OCI-LY3 (cell line): ENCODE data around the gene PLD4.

Experiments used
- H2AFZ ChIP-seq: fragments of 200-600, 300-600 bp; shearing (Covaris generic); 2 replicates; pipeline ENCODE4 v1.6.0; 2014; ENCODE audit warnings: antibody characterized with exemption, low read depth, low read length
- H3K27ac ChIP-seq: fragments of 200-600, 300-600 bp; sonication (generic); 2 replicates; pipeline ENCODE4 v1.5.1; 2014; ENCODE audit warnings: mild to moderate bottlenecking, low read length, moderate library complexity, mixed read lengths
- H3K27me3 ChIP-seq: fragments of 200-600, 300-600 bp; sonication (generic); 2 replicates; pipeline ENCODE4 v1.6.1; 2014; ENCODE audit warnings: low read depth, low read length, mixed read lengths
- H3K36me3 ChIP-seq: fragments of 200-600, 300-600 bp; sonication (generic); replicated peaks from 2 replicates; pipeline ENCODE3; 2014; ENCODE audit warnings: low read depth, low read length, mixed read lengths
- H3K4me1 ChIP-seq: fragments of 300-600, 200-600 bp; sonication (generic); 2 replicates; pipeline ENCODE4 v1.6.1; 2014; ENCODE audit warnings: low read length, mixed read lengths
- H3K4me2 ChIP-seq: fragments of 200-600, 300-600 bp; sonication (generic); 2 replicates; pipeline ENCODE4 v1.6.1; 2014; ENCODE audit warnings: low read length, mixed read lengths
- H3K4me3 ChIP-seq: fragments of 300-600, 200-600 bp; sonication (generic); 2 replicates; pipeline ENCODE4 v1.5.1; 2014; ENCODE audit warnings: antibody characterized with exemption, mild to moderate bottlenecking, low read length, moderate library complexity
- H3K79me2 ChIP-seq: fragments of 300-600, 200-600 bp; shearing (Covaris generic); 2 replicates; pipeline ENCODE4 v1.6.1; 2014; ENCODE audit warnings: mild to moderate bottlenecking, low read length, mixed read lengths
- H3K9ac ChIP-seq: fragments of 300-600, 200-600 bp; shearing (Covaris generic); 2 replicates; pipeline ENCODE4 v1.6.0; 2014; ENCODE audit warnings: mild to moderate bottlenecking, low read length, moderate library complexity
- H3K9me3 ChIP-seq: fragments of 200-600, 300-600 bp; shearing (Covaris generic); 2 replicates; pipeline ENCODE4 v1.6.1; 2014; ENCODE audit warnings: low read length, mixed read lengths; ENCODE audit not compliant: insufficient read depth
- H4K20me1 ChIP-seq: fragments of 200-600, 300-600 bp; sonication (generic); 2 replicates; pipeline ENCODE4 v1.6.1; 2016; ENCODE audit warnings: low read length, mixed read lengths; ENCODE audit not compliant: insufficient read depth
- CTCF ChIP-seq: fragments of 200-600, 300-600 bp; sonication (generic); IDR thresholded peaks from 2 replicates; pipeline ENCODE4 v1.5.1; 2014; ENCODE audit warnings: antibody characterized with exemption, low read length, low read depth
- EZH2phosphoT487 ChIP-seq: fragments of 200-600 bp; shearing (Covaris generic); IDR thresholded peaks from 2 replicates; pipeline ENCODE4 v1.6.1; 2018; ENCODE audit warnings: antibody characterized with exemption, mixed run types, low read depth

The PLD4 gene

GRCh38 chr14:104971447-104972240, 47.0 kb downstream of the PLD4 start:
- H3K27me3 ChIP-seq, result peaks cover 16% of the 10 kb centered on the region
- TF ChIP-seq CTCF (no peak), EZH2phosphoT487 (no peak)
- H3K4me3 ChIP-seq, result no peak overlapping the region
- no peak overlapping the region for H3K4me2 ChIP-seq
- H3K4me1 ChIP-seq, result peaks cover 9% of the 10 kb centered on the region
- no peak overlapping the region for H3K9ac ChIP-seq
- no peaks in the 10 kb centered on the region for H3K9me3 ChIP-seq
- no peak overlapping the region for H2AFZ ChIP-seq
- no peaks in the 10 kb centered on the region for H4K20me1 ChIP-seq
- H3K27ac ChIP-seq, result no peak overlapping the region
- no peaks in the 10 kb centered on the region for H3K36me3 ChIP-seq
- no peaks in the 10 kb centered on the region for H3K79me2 ChIP-seq

GRCh38 chr14:104972301-104973134, 47.8 kb downstream of the PLD4 start:
- no peak for TF ChIP-seq CTCF
- no peak for TF ChIP-seq EZH2phosphoT487
- Histone ChIP-seq H2AFZ (no peak overlapping the region), H3K27ac (no peak overlapping the region), H4K20me1 (no peaks in the 10 kb centered on the region), H3K36me3 (no peaks in the 10 kb centered on the region), H3K27me3 (peaks cover 11% of the 10 kb centered on the region), H3K4me3 (no peak overlapping the region), H3K4me1 (peaks cover 9% of the 10 kb centered on the region), H3K9ac (no peak overlapping the region), H3K4me2 (no peak overlapping the region), H3K9me3 (no peaks in the 10 kb centered on the region), H3K79me2 (no peaks in the 10 kb centered on the region)

GRCh38 chr14:104973135-104973384, 48.4 kb downstream of the PLD4 start:
- Histone ChIP-seq H3K79me2 (no peaks in the 10 kb centered on the region), H3K4me3 (no peak overlapping the region), H2AFZ (no peak overlapping the region), H4K20me1 (no peaks in the 10 kb centered on the region), H3K27me3 (peaks cover 10% of the 10 kb centered on the region), H3K27ac (no peak overlapping the region), H3K4me1 (peaks cover 7% of the 10 kb centered on the region), H3K4me2 (no peak overlapping the region), H3K36me3 (no peaks in the 10 kb centered on the region), H3K9ac (no peak overlapping the region), H3K9me3 (no peaks in the 10 kb centered on the region)
- TF ChIP-seq CTCF (no peak), EZH2phosphoT487 (no peak)

GRCh38 chr14:104973385-104974145, 48.9 kb downstream of the PLD4 start:
- no peaks in the 10 kb centered on the region for H3K79me2 ChIP-seq
- H3K4me2 ChIP-seq, result no peak overlapping the region
- H3K36me3 ChIP-seq, result no peaks in the 10 kb centered on the region
- TF ChIP-seq CTCF, result no peak
- no peak for TF ChIP-seq EZH2phosphoT487
- H3K27me3 ChIP-seq, result 0 out of 2 replicates have a peak, but pooled peaks cover 5% of the 10 kb centered on the region
- no peaks in the 10 kb centered on the region for H3K9me3 ChIP-seq
- H3K4me1 ChIP-seq, result peaks cover 2% of the 10 kb centered on the region
- no peak overlapping the region for H3K4me3 ChIP-seq
- H4K20me1 ChIP-seq, result no peaks in the 10 kb centered on the region
- H3K9ac ChIP-seq, result no peak overlapping the region
- no peak overlapping the region for H3K27ac ChIP-seq
- no peak overlapping the region for H2AFZ ChIP-seq
